WTC11 (cell line): Measurements from ENCODE around the gene SST. TPM values are rescaled to one million over a fixed set of nuclear protein-coding genes. Genes with fewer than 3 reads are reported as not detected.

Experiments used
- ATAC-seq: fragments of 200-7000 bp; cut with Tn5 transposase; 2 replicates; pipeline ENCODE4 v1.10.0; 2021; ENCODE audit warnings: mild to moderate bottlenecking, moderate library complexity
- CTCF ChIA-PET: fragments of 300-600 bp; sonication (Branson Sonifier 250); formaldehyde crosslinking; loops from one replicate; lab custom pipeline; 2021; ENCODE audit warnings: antibody characterized with exemption; lab: Charles Lee
- POLR2A ChIA-PET: fragments of 350-600 bp; sonication (Branson Sonifier 250); formaldehyde crosslinking; loops from one replicate; lab custom pipeline; 2021; ENCODE audit warnings: antibody characterized with exemption; lab: Charles Lee
- DNase-seq: peaks from one replicate; pipeline ENCODE4 v3.0.0; 2021; ENCODE audit warnings: low spot score
- H3K27ac Mint-ChIP-seq: 2 replicates; pipeline ENCODE4 v1.8.0; 2021; ENCODE audit warnings: mixed read lengths
- H3K27me3 Mint-ChIP-seq: 2 replicates; pipeline ENCODE4 v1.8.0; 2021; ENCODE audit warnings: low read depth, mild to moderate bottlenecking, moderate library complexity, mixed read lengths
- H3K36me3 Mint-ChIP-seq: 2 replicates; pipeline ENCODE4 v1.8.0; 2021; ENCODE audit warnings: mixed read lengths
- H3K4me1 Mint-ChIP-seq: 2 replicates; pipeline ENCODE4 v1.8.0; 2022; ENCODE audit warnings: mixed read lengths
- H3K4me3 Mint-ChIP-seq: 2 replicates; pipeline ENCODE4 v1.8.0; 2021; ENCODE audit warnings: mild to moderate bottlenecking, moderate library complexity, mixed read lengths
- H3K9me3 Mint-ChIP-seq: 2 replicates; pipeline ENCODE4 v1.8.0; 2021; ENCODE audit warnings: mixed read lengths
- E2F4 ChIP-seq: sonication (generic); formaldehyde crosslinking; IDR thresholded peaks from 2 replicates; pipeline ENCODE4 v1.8.1; 2022; ENCODE audit warnings: low read depth, mild to moderate bottlenecking, moderate library complexity, missing genetic modification reagents, borderline replicate concordance
- E2F5 ChIP-seq: sonication (generic); formaldehyde crosslinking; IDR thresholded peaks from 2 replicates; pipeline ENCODE4 v1.8.1; 2022; ENCODE audit warnings: mild to moderate bottlenecking, moderate library complexity, missing genetic modification reagents
- FOXP1 ChIP-seq: sonication (generic); formaldehyde crosslinking; IDR thresholded peaks from 2 replicates; pipeline ENCODE4 v1.8.0; 2022; ENCODE audit warnings: missing genetic modification reagents, mild to moderate bottlenecking, moderate library complexity, borderline replicate concordance
- HMGA2 ChIP-seq: fragments of 250-450 bp; sonication (Bioruptor Pico); IDR thresholded peaks from 2 replicates; pipeline ENCODE4 v1.4.0; 2021; ENCODE audit warnings: mild to moderate bottlenecking, moderate library complexity
- JUN ChIP-seq: sonication (generic); formaldehyde crosslinking; IDR thresholded peaks from 2 replicates; pipeline ENCODE4 v1.8.0; 2023; ENCODE audit warnings: mild to moderate bottlenecking, missing genetic modification reagents
- KAT7 ChIP-seq: sonication (generic); formaldehyde crosslinking; IDR thresholded peaks from 2 replicates; pipeline ENCODE4 v1.8.1; 2023; ENCODE audit warnings: missing genetic modification reagents, mild to moderate bottlenecking, borderline replicate concordance
- MLX ChIP-seq: sonication (generic); formaldehyde crosslinking; IDR thresholded peaks from 2 replicates; pipeline ENCODE4 v1.8.1; 2023; ENCODE audit warnings: mild to moderate bottlenecking, missing genetic modification reagents, moderate library complexity
- NFE2L1 ChIP-seq: sonication (generic); formaldehyde crosslinking; IDR thresholded peaks from 2 replicates; pipeline ENCODE4 v1.8.1; 2023; ENCODE audit warnings: missing genetic modification reagents
- NFYB ChIP-seq: sonication (generic); formaldehyde crosslinking; conservative IDR thresholded peaks from 2 replicates; pipeline ENCODE4 v1.8.0; 2022; ENCODE audit warnings: low read depth, missing genetic modification reagents
- NR3C1 ChIP-seq: sonication (generic); formaldehyde crosslinking; conservative IDR thresholded peaks from 2 replicates; pipeline ENCODE4 v1.8.1; 2023; ENCODE audit warnings: low read depth, mild to moderate bottlenecking, missing genetic modification reagents
- SMAD4 ChIP-seq: sonication (generic); formaldehyde crosslinking; IDR thresholded peaks from 2 replicates; pipeline ENCODE4 v1.8.0; 2022; ENCODE audit warnings: mild to moderate bottlenecking, missing genetic modification reagents
- TEAD1 ChIP-seq: sonication (generic); formaldehyde crosslinking; IDR thresholded peaks from 2 replicates; pipeline ENCODE4 v1.8.0; 2022; ENCODE audit warnings: mild to moderate bottlenecking, missing genetic modification reagents
- ZNF138 ChIP-seq: sonication (generic); formaldehyde crosslinking; conservative IDR thresholded peaks from 2 replicates; pipeline ENCODE4 v1.8.1; 2022; ENCODE audit warnings: mild to moderate bottlenecking, moderate library complexity, missing genetic modification reagents
- ZNF232 ChIP-seq: sonication (generic); formaldehyde crosslinking; IDR thresholded peaks from 2 replicates; pipeline ENCODE4 v1.8.0; 2022; ENCODE audit warnings: mild to moderate bottlenecking, missing genetic modification reagents
- total RNA-seq: library from RNA; stranded (reverse); gene quantifications from 3 replicates; pipeline ENCODE4 v1.2.3, GENCODE V29; 2021
- TF ChIP-seq, protein P1 (sequence below): sonication (generic); formaldehyde crosslinking; IDR thresholded peaks from 2 replicates; pipeline ENCODE4 v1.8.0; 2022; ENCODE audit warnings: missing genetic modification reagents
- TF ChIP-seq, protein P2 (sequence below): sonication (generic); formaldehyde crosslinking; conservative IDR thresholded peaks from 2 replicates; pipeline ENCODE4 v1.8.1; 2022; ENCODE audit warnings: mild to moderate bottlenecking, missing genetic modification reagents
- TF ChIP-seq, protein P3 (sequence below): sonication (generic); formaldehyde crosslinking; IDR thresholded peaks from 2 replicates; pipeline ENCODE4 v1.8.1; 2023; ENCODE audit warnings: mild to moderate bottlenecking, missing genetic modification reagents
- TF ChIP-seq, protein P4 (sequence below): sonication (generic); formaldehyde crosslinking; IDR thresholded peaks from 2 replicates; pipeline ENCODE4 v1.8.0; 2022; ENCODE audit warnings: mild to moderate bottlenecking, missing genetic modification reagents

Gene SST
- total RNA-seq, 1 experiment from 2014 or later: 0.70 TPM

- ChIA-PET CTCF (interaction anchor here (2.6 kb wide), 1 partner anchor 375 kb away, joined by 9 read pairs; no protein-coding TSS in a partner anchor), POLR2A (no interaction called here)
- H3K27ac Mint-ChIP-seq: no peak overlapping the region
- H3K4me3 Mint-ChIP-seq: no peak overlapping the region
- ATAC-seq (no peak), DNase-seq (no peak)
- H3K9me3 Mint-ChIP-seq: peaks cover 4% of the 10 kb centered on the region; the same call in 1 of the 2 replicates
- peaks cover 8% of the 10 kb centered on the region; the same call in 1 of the 2 replicates for H3K27me3 Mint-ChIP-seq
- no peaks in the 10 kb centered on the region for H3K4me1 Mint-ChIP-seq
- TF ChIP-seq NFYB (CRISPR knock-in tag): no peak
- TF ChIP-seq, protein P1, sequence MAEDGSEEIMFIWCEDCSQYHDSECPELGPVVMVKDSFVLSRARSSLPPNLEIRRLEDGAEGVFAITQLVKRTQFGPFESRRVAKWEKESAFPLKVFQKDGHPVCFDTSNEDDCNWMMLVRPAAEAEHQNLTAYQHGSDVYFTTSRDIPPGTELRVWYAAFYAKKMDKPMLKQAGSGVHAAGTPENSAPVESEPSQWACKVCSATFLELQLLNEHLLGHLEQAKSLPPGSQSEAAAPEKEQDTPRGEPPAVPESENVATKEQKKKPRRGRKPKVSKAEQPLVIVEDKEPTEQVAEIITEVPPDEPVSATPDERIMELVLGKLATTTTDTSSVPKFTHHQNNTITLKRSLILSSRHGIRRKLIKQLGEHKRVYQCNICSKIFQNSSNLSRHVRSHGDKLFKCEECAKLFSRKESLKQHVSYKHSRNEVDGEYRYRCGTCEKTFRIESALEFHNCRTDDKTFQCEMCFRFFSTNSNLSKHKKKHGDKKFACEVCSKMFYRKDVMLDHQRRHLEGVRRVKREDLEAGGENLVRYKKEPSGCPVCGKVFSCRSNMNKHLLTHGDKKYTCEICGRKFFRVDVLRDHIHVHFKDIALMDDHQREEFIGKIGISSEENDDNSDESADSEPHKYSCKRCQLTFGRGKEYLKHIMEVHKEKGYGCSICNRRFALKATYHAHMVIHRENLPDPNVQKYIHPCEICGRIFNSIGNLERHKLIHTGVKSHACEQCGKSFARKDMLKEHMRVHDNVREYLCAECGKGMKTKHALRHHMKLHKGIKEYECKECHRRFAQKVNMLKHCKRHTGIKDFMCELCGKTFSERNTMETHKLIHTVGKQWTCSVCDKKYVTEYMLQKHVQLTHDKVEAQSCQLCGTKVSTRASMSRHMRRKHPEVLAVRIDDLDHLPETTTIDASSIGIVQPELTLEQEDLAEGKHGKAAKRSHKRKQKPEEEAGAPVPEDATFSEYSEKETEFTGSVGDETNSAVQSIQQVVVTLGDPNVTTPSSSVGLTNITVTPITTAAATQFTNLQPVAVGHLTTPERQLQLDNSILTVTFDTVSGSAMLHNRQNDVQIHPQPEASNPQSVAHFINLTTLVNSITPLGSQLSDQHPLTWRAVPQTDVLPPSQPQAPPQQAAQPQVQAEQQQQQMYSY: no peak
- TF ChIP-seq E2F5 (CRISPR knock-in tag): no peak
- no peak for TF ChIP-seq SMAD4 (CRISPR knock-in tag)
- no peak for TF ChIP-seq JUN (CRISPR knock-in tag)
- TF ChIP-seq, protein P2, sequence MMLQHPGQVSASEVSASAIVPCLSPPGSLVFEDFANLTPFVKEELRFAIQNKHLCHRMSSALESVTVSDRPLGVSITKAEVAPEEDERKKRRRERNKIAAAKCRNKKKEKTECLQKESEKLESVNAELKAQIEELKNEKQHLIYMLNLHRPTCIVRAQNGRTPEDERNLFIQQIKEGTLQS (CRISPR knock-in tag): no peak
- TF ChIP-seq ZNF138 (CRISPR knock-in tag): no peak
- TF ChIP-seq TEAD1 (CRISPR knock-in tag): no peak
- no peak for TF ChIP-seq FOXP1 (CRISPR knock-in tag)
- no peak for TF ChIP-seq KAT7 (CRISPR knock-in tag)
- no peak for TF ChIP-seq HMGA2 (CRISPR knock-in tag)
- TF ChIP-seq NR3C1 (CRISPR knock-in tag): no peak
- TF ChIP-seq, protein P3, sequence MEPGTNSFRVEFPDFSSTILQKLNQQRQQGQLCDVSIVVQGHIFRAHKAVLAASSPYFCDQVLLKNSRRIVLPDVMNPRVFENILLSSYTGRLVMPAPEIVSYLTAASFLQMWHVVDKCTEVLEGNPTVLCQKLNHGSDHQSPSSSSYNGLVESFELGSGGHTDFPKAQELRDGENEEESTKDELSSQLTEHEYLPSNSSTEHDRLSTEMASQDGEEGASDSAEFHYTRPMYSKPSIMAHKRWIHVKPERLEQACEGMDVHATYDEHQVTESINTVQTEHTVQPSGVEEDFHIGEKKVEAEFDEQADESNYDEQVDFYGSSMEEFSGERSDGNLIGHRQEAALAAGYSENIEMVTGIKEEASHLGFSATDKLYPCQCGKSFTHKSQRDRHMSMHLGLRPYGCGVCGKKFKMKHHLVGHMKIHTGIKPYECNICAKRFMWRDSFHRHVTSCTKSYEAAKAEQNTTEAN (CRISPR knock-in tag): no peak
- TF ChIP-seq MLX: no peak
- no peak for TF ChIP-seq ZNF232 (CRISPR knock-in tag)
- no peak for TF ChIP-seq E2F4 (CRISPR knock-in tag)
- H3K36me3 Mint-ChIP-seq: no peaks in the 10 kb centered on the region
Measured at GRCh38 chr3:187694801-187695200, 24.6 kb upstream of the SST start.

DNA sequence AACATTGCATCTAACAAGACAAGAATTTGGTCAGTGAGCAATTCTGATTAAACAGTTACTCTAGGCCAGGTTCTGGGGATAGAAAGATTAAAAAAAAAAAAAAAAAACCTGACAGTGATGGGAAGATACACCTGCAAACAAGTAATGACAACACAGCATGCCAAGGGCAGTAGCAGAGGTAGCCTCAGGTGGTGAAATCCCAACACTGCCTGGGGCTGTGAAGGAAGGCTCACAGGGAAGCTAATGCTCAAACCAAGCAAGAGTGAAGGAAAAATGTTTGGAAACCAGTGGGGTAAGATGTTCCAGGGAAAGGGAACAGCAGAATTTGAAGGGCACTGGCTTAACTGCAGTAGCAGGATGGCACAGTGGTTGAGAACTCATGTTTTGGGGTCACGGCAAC is 23.2 kb upstream of the SST start:
- peaks cover 8% of the 10 kb centered on the region; the same call in 1 of the 2 replicates for H3K27me3 Mint-ChIP-seq
- TF ChIP-seq, protein P4, sequence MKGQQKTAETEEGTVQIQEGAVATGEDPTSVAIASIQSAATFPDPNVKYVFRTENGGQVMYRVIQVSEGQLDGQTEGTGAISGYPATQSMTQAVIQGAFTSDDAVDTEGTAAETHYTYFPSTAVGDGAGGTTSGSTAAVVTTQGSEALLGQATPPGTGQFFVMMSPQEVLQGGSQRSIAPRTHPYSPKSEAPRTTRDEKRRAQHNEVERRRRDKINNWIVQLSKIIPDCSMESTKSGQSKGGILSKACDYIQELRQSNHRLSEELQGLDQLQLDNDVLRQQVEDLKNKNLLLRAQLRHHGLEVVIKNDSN (CRISPR knock-in tag): no peak
- TF ChIP-seq NFE2L1: no peak
- peaks cover 4% of the 10 kb centered on the region; the same call in 1 of the 2 replicates for H3K9me3 Mint-ChIP-seq
- ATAC-seq: no peak
- DNase-seq: no peak
- ChIA-PET POLR2A (no interaction called here), CTCF (interaction anchor here (1.2 kb wide), 2 partner anchors 14 to 373 kb away, joined by 4 to 5 read pairs; no protein-coding TSS in a partner anchor)
- H3K36me3 Mint-ChIP-seq: no peaks in the 10 kb centered on the region
- no peak overlapping the region for H3K4me3 Mint-ChIP-seq
- H3K27ac Mint-ChIP-seq: no peak overlapping the region
- H3K4me1 Mint-ChIP-seq: 0 out of 2 replicates have a peak, but pooled peaks cover 3% of the 10 kb centered on the region
